PC-9 (cell line): ENCODE data around the gene ERMAP.

Experiments
- CTCF ChIP-seq: fragments of 200-600 bp; sonication (generic); conservative IDR thresholded peaks from 2 replicates; pipeline ENCODE4 v1.6.1; 2017; ENCODE audit warnings: mixed run types, antibody characterized with exemption, mild to moderate bottlenecking, moderate library complexity
- EZH2 ChIP-seq: fragments of 200-600 bp; sonication (generic); IDR thresholded peaks from 2 replicates; pipeline ENCODE4 v1.8.0; 2017; ENCODE audit warnings: antibody characterized with exemption, low read depth

- TF ChIP-seq CTCF (no peak), EZH2 (no peak)
Observed at GRCh38 chr1:42767510-42768000, 49.4 kb upstream of the ERMAP start.
